Upper lobe of left lung (tissue), 6 donors: Measurements from ENCODE around the gene LRP11. TPM values are rescaled to one million over a fixed set of nuclear protein-coding genes. Genes with fewer than 3 reads are reported as not detected.

ENCODE experiments used
- ATAC-seq, 2 donors: fragments of 200-7000 bp; cut with Tn5 transposase; one replicate each; pipeline ENCODE4 v1.9.1; 2022; ENCODE audit warnings: mild to moderate bottlenecking in 2 of 2, moderate library complexity in 2 of 2; ENCODE audit not compliant: low FRiP score in 2 of 2
- DNase-seq, 2 donors: peaks; one replicate each; pipeline ENCODE4 v3.0.0-alpha.2; 2019 to 2020
- H3K27ac ChIP-seq, 4 donors: fragments of 200-600 bp; sonication (generic); one replicate each; pipeline ENCODE4 v1.5.1; 2016 to 2019
- H3K27me3 ChIP-seq, 4 donors: fragments of 200-600 bp; sonication (generic); one replicate each; pipeline ENCODE4 v1.5.1; 2017 to 2019
- H3K36me3 ChIP-seq, 4 donors: fragments of 200-600 bp; sonication (generic); one replicate each; pipeline ENCODE4 v1.5.1; 2016 to 2019
- H3K4me1 ChIP-seq, 4 donors: fragments of 200-600 bp; sonication (generic); one replicate each; pipeline ENCODE4 v1.5.1; 2018 to 2019
- H3K4me3 ChIP-seq, 4 donors: fragments of 200-600 bp; sonication (generic); one replicate each; pipeline ENCODE4 v1.5.1; 2017 to 2019; ENCODE audit warnings: mild to moderate bottlenecking in 2 of 4, moderate library complexity in 1 of 4
- H3K9me3 ChIP-seq, 4 donors: fragments of 200-600 bp; sonication (generic); one replicate each; pipeline ENCODE4 v1.5.1; 2018 to 2019
- CTCF ChIP-seq, 6 experiments: fragments of 450-650 bp in 4 of 6; fragments of 200-600 bp in 2 of 6; sonication (generic) in 2 of 6; IDR thresholded peaks; one replicate each; pipeline ENCODE4 v1.5.1; 2016 to 2019; ENCODE audit warnings: antibody characterized with exemption in 6 of 6
- EP300 ChIP-seq, 4 donors: sonication (generic); formaldehyde crosslinking; IDR thresholded peaks; one replicate each; pipeline ENCODE4 v1.5.1; 2017; ENCODE audit warnings: antibody characterized with exemption in 4 of 4, control low read depth in 2 of 4
- POLR2A ChIP-seq, 4 donors: fragments of 450-650 bp; IDR thresholded peaks; one replicate each; pipeline ENCODE4 v1.5.1; 2016 to 2017; ENCODE audit warnings: antibody characterized with exemption in 4 of 4, mild to moderate bottlenecking in 2 of 4
- POLR2AphosphoS5 ChIP-seq, 2 donors: sonication (generic); formaldehyde crosslinking; IDR thresholded peaks; one replicate each; pipeline ENCODE4 v1.5.1; 2017; ENCODE audit warnings: antibody characterized with exemption in 2 of 2
- WGBS, 2 donors: methylation state at CpG; one replicate each; pipeline ENCODE4 v1.1.5; 2017 to 2018; 5-methylcytosine and 5-hydroxymethylcytosine counted together
- total RNA-seq, 6 donors: library from RNA; depleted of rRNA in 4 of 6; stranded (reverse); fragments of >200 nt in 4 of 6; gene quantifications; one replicate each; pipeline versions ENCODE4 v1.1.0 to v1.2.1, GENCODE V29; 2016 to 2021
- donor health status: DM: no; HTN: no; CAD: no; lungs with moderate emphysema.
- donor health status: DM: no; HTN: yes; CAD: no; lungs with severe emphysema.

LRP11 gene
- total RNA-seq, 6 donors from 2014 or later = 30.2 to 104 (median 39.9) TPM

GRCh38 chr6:149815788-149816187 lies 48.4 kb downstream of the LRP11 start:
- H3K4me3 ChIP-seq = no peak overlapping the region
- no peaks in the 10 kb centered on the region for H3K27me3 ChIP-seq
- TF ChIP-seq EP300 (IDR thresholded peaks at IDR 0.05) (no peak), POLR2A (IDR thresholded peaks at IDR 0.05) (no peak), POLR2AphosphoS5 (IDR thresholded peaks at IDR 0.05) (no peak), CTCF (IDR thresholded peaks at IDR 0.05) (no peak)
- 94 to 98% methylated on average over 4 of the region's 4 CpGs for WGBS, 2 donors
- H3K27ac ChIP-seq = no peak overlapping the region
- peaks cover 0 to 28% (median 10%) of the 10 kb centered on the region in 4 donors for H3K36me3 ChIP-seq
- no peak for DNase-seq
- ATAC-seq = no peak
- no peaks in the 10 kb centered on the region for H3K4me1 ChIP-seq
- no peaks in the 10 kb centered on the region for H3K9me3 ChIP-seq

- 89 to 91% methylated on average over 3 of the region's 3 CpGs for WGBS, 2 donors
- Histone ChIP-seq H3K9me3 (no peaks in the 10 kb centered on the region), H3K4me3 (no peak overlapping the region), H3K27ac (no peak overlapping the region), H3K36me3 (peaks cover 0 to 40% (median 12%) of the 10 kb centered on the region in 4 donors), H3K4me1 (no peaks in the 10 kb centered on the region), H3K27me3 (no peaks in the 10 kb centered on the region)
- DNase-seq (no peak), ATAC-seq (no peak)
- TF ChIP-seq CTCF (IDR thresholded peaks at IDR 0.05) (no peak), POLR2AphosphoS5 (IDR thresholded peaks at IDR 0.05) (no peak), EP300 (IDR thresholded peaks at IDR 0.05) (no peak), POLR2A (IDR thresholded peaks at IDR 0.05) (no peak)
Measured at GRCh38 chr6:149813351-149813750, 50.8 kb downstream of the LRP11 start.

GRCh38 chr6:149809798-149810197 lies 54.4 kb downstream of the LRP11 start:
- DNase-seq = no peak
- Histone ChIP-seq H3K36me3 (peaks cover 0 to 44% (median 16%) of the 10 kb centered on the region in 4 donors), H3K27ac (no peak overlapping the region), H3K4me1 (no peaks in the 10 kb centered on the region), H3K4me3 (no peak overlapping the region), H3K27me3 (no peaks in the 10 kb centered on the region), H3K9me3 (no peaks in the 10 kb centered on the region)
- no peak for ATAC-seq
- WGBS, 2 donors = 64 to 85% methylated on average over 2 of the region's 2 CpGs
- TF ChIP-seq POLR2AphosphoS5 (IDR thresholded peaks at IDR 0.05) (no peak), CTCF (IDR thresholded peaks at IDR 0.05) (no peak), POLR2A (IDR thresholded peaks at IDR 0.05) (no peak), EP300 (IDR thresholded peaks at IDR 0.05) (no peak)

- H3K36me3 ChIP-seq = peaks cover 0 to 52% (median 27%) of the 10 kb centered on the region in 4 donors
- TF ChIP-seq POLR2AphosphoS5 (IDR thresholded peaks at IDR 0.05) = no peak
- TF ChIP-seq EP300 (IDR thresholded peaks at IDR 0.05) = no peak
- TF ChIP-seq CTCF (IDR thresholded peaks at IDR 0.05) = no peak
- TF ChIP-seq POLR2A (IDR thresholded peaks at IDR 0.05) = no peak
- no peaks in the 10 kb centered on the region for H3K4me1 ChIP-seq
- WGBS, 2 donors = 80 to 81% methylated on average over 4 of the region's 4 CpGs
- no peak for ATAC-seq
- no peaks in the 10 kb centered on the region for H3K9me3 ChIP-seq
- no peak for DNase-seq
- H3K4me3 ChIP-seq = no peak overlapping the region
- no peak overlapping the region for H3K27ac ChIP-seq
- H3K27me3 ChIP-seq = no peaks in the 10 kb centered on the region
Measured at GRCh38 chr6:149806127-149806526, 58.0 kb downstream of the LRP11 start.

GRCh38 chr6:149783551-149783950 lies 80.6 kb downstream of the LRP11 start:
- ATAC-seq = no peak
- Histone ChIP-seq H3K27ac (no peak overlapping the region), H3K4me1 (peaks cover 0 to 12% (median 5%) of the 10 kb centered on the region in 4 donors), H3K36me3 (peaks cover 0 to 22% (median 1%) of the 10 kb centered on the region in 4 donors), H3K4me3 (no peak overlapping the region), H3K27me3 (no peaks in the 10 kb centered on the region), H3K9me3 (no peaks in the 10 kb centered on the region)
- TF ChIP-seq POLR2AphosphoS5 (IDR thresholded peaks at IDR 0.05) = no peak
- TF ChIP-seq CTCF (IDR thresholded peaks at IDR 0.05) = no peak
- no peak for TF ChIP-seq POLR2A (IDR thresholded peaks at IDR 0.05)
- TF ChIP-seq EP300 (IDR thresholded peaks at IDR 0.05) = no peak
- DNase-seq = no peak
- WGBS, 2 donors = 96% methylated on average over 3 of the region's 3 CpGs
